ENCODE data around the gene USF1. TPM values are rescaled to one million over a fixed set of nuclear protein-coding genes. Genes with fewer than 3 reads are reported as not detected.
A peak's percentile ranks its signal among the peaks of the same experiment; 100 is the strongest.
"Not testable (repeated sequence)": the region's sequence is repeated elsewhere in the genome, so short reads cannot be mapped to it uniquely, and the experiment has no call there.

Gene USF1
- total RNA-seq, 2 experiments from 2014 or later, result 75.4 to 90.1 TPM

- Mint-ChIP-seq H3K4me3 (no peak overlapping the region), H3K27ac (peak overlapping the region; percentile 22), H3K4me1 (peaks cover 36% of the 10 kb centered on the region), H3K9me3 (ENCODE audit: low read depth) (no peaks in the 10 kb centered on the region), H3K36me3 (peaks cover 14% of the 10 kb centered on the region), H3K27me3 (no peaks in the 10 kb centered on the region)
- DNase-seq, result no peak
- no peak for ATAC-seq
- CTCF ChIA-PET, result interaction anchor here (1.2 to 8.2 kb wide), 6 partner anchors 14 to 81 kb away, joined by 3 to 154 read pairs (median 8); partner anchors contain the start of genes KLHDC9, UFC1 and USF1
Observed at GRCh38 chr1:161072751-161073449, 27.1 kb upstream of the USF1 start.

- Mint-ChIP-seq H3K27ac (peak overlapping the region; percentile 50), H3K4me3 (no peak overlapping the region), H3K36me3 (peaks cover 22% of the 10 kb centered on the region), H3K27me3 (no peaks in the 10 kb centered on the region), H3K4me1 (peaks cover 45% of the 10 kb centered on the region), H3K9me3 (ENCODE audit: low read depth) (no peaks in the 10 kb centered on the region)
- CTCF ChIA-PET, result interaction anchor here (0.8 to 8.2 kb wide), 14 partner anchors 8 to 82 kb away, joined by 3 to 154 read pairs (median 6); partner anchors contain the start of genes KLHDC9, TSTD1, UFC1 and USF1
- ATAC-seq, result no peak
- DNase-seq, result peak; percentile 72
Observed at GRCh38 chr1:161071886-161072371, 26.2 kb upstream of the USF1 start.

GRCh38 chr1:161070761-161071160 is 25.0 kb upstream of the USF1 start:
- peaks cover 54% of the 10 kb centered on the region for H3K4me1 Mint-ChIP-seq
- DNase-seq (no peak), ATAC-seq (no peak)
- H3K27ac Mint-ChIP-seq, result peak overlapping the region; percentile 100
- CTCF ChIA-PET, result interaction anchor here (0.7 to 8.2 kb wide), 15 partner anchors 11 to 233 kb away, joined by 3 to 154 read pairs (median 6); partner anchors contain the start of genes F11R, KLHDC9, TSTD1 and USF1
- no peak overlapping the region for H3K4me3 Mint-ChIP-seq
- no peaks in the 10 kb centered on the region for H3K27me3 Mint-ChIP-seq
- H3K9me3 Mint-ChIP-seq (ENCODE audit: low read depth), result no peaks in the 10 kb centered on the region
- peaks cover 29% of the 10 kb centered on the region for H3K36me3 Mint-ChIP-seq

- Mint-ChIP-seq H3K4me1 (peaks cover 59% of the 10 kb centered on the region), H3K4me3 (peak within 1 kb of the TSS; percentile 99), H3K27me3 (no peaks in the 10 kb centered on the region), H3K9me3 (ENCODE audit: low read depth) (no peaks in the 10 kb centered on the region), H3K36me3 (peaks cover 29% of the 10 kb centered on the region), H3K27ac (peak within 1 kb of the TSS; percentile 100)
- CTCF ChIA-PET, result interaction anchor here (0.8 to 8.2 kb wide), 11 partner anchors 13 to 232 kb away, joined by 3 to 154 read pairs (median 5); partner anchors contain the start of genes F11R, KLHDC9, TSTD1 and USF1
- DNase-seq, result peak; percentile 98
- peak; percentile 79 for ATAC-seq
Observed at GRCh38 chr1:161069731-161070270, 24.0 kb upstream of the USF1 start, which contains the start of gene ARHGAP30. TSS of gene ARHGAP30 (minus strand) at chr1:161069891. CDS start at chr1:161069624, 267 bp downstream.

- H3K27ac Mint-ChIP-seq, result peak overlapping the region; percentile 100
- no peaks in the 10 kb centered on the region for H3K27me3 Mint-ChIP-seq
- peaks cover 34% of the 10 kb centered on the region for H3K36me3 Mint-ChIP-seq
- DNase-seq (peak; percentile 63), ATAC-seq (peak; percentile 1)
- peaks cover 64% of the 10 kb centered on the region for H3K4me1 Mint-ChIP-seq
- H3K4me3 Mint-ChIP-seq, result peak overlapping the region; percentile 99
- CTCF ChIA-PET, result interaction anchor here (0.8 to 8.2 kb wide), 13 partner anchors 14 to 88 kb away, joined by 3 to 154 read pairs (median 4); partner anchors contain the start of genes F11R, KLHDC9, NECTIN4 and TSTD1
- no peaks in the 10 kb centered on the region for H3K9me3 Mint-ChIP-seq (ENCODE audit: low read depth)
Observed at GRCh38 chr1:161069241-161069640, 23.5 kb upstream of the USF1 start.

- peaks cover 40% of the 10 kb centered on the region for H3K36me3 Mint-ChIP-seq
- CTCF ChIA-PET, result interaction anchor here (0.7 to 8.2 kb wide), 11 partner anchors 9 to 78 kb away, joined by 3 to 154 read pairs (median 4); partner anchors contain the start of genes KLHDC9, NECTIN4, TSTD1 and USF1
- peak; percentile 73 for ATAC-seq
- peaks cover 68% of the 10 kb centered on the region for H3K4me1 Mint-ChIP-seq
- H3K9me3 Mint-ChIP-seq (ENCODE audit: low read depth), result no peaks in the 10 kb centered on the region
- H3K4me3 Mint-ChIP-seq, result peak overlapping the region; percentile 99
- peak; percentile 93 for DNase-seq
- no peaks in the 10 kb centered on the region for H3K27me3 Mint-ChIP-seq
- peak overlapping the region; percentile 100 for H3K27ac Mint-ChIP-seq
Observed at GRCh38 chr1:161068306-161069234, 22.8 kb upstream of the USF1 start.

GRCh38 chr1:161066694-161067093 is 20.9 kb upstream of the USF1 start:
- Mint-ChIP-seq H3K27me3 (no peaks in the 10 kb centered on the region), H3K4me3 (peak overlapping the region; percentile 99), H3K9me3 (ENCODE audit: low read depth) (no peaks in the 10 kb centered on the region), H3K36me3 (peaks cover 50% of the 10 kb centered on the region), H3K4me1 (peaks cover 64% of the 10 kb centered on the region), H3K27ac (peak overlapping the region; percentile 100)
- DNase-seq (no peak), ATAC-seq (no peak)
- CTCF ChIA-PET, result interaction anchor here (0.7 to 8.2 kb wide), 8 partner anchors 21 to 158 kb away, joined by 3 to 154 read pairs (median 4); partner anchors contain the start of genes KLHDC9 and USF1

GRCh38 chr1:161065681-161066080 is 19.9 kb upstream of the USF1 start:
- not testable (repeated sequence) for H3K27me3 Mint-ChIP-seq; H3K9me3 Mint-ChIP-seq (ENCODE audit: low read depth); H3K4me3 Mint-ChIP-seq; ATAC-seq; DNase-seq
- Mint-ChIP-seq H3K4me1 (peaks cover 63% of the 10 kb centered on the region), H3K36me3 (peaks cover 56% of the 10 kb centered on the region), H3K27ac (peak overlapping the region; percentile 54)
- CTCF ChIA-PET, result interaction anchor here (0.7 to 1.5 kb wide), 5 partner anchors 19 to 159 kb away, joined by 3 to 4 read pairs (median 3); no protein-coding TSS in a partner anchor

GRCh38 chr1:161063936-161064335 is 18.2 kb upstream of the USF1 start:
- CTCF ChIA-PET, result interaction anchor here (0.7 to 1.5 kb wide), 3 partner anchors 12 to 67 kb away, joined by 3 to 7 read pairs (median 5); partner anchors contain the start of gene USF1
- H3K36me3 Mint-ChIP-seq, result peaks cover 62% of the 10 kb centered on the region
- H3K9me3 Mint-ChIP-seq (ENCODE audit: low read depth); DNase-seq; ATAC-seq; H3K27me3 Mint-ChIP-seq: not testable (repeated sequence)
- peak overlapping the region; percentile 64 for H3K4me3 Mint-ChIP-seq
- H3K27ac Mint-ChIP-seq, result peak overlapping the region; percentile 80
- peaks cover 64% of the 10 kb centered on the region for H3K4me1 Mint-ChIP-seq

- no peak overlapping the region for H3K4me3 Mint-ChIP-seq
- H3K36me3 Mint-ChIP-seq, result peaks cover 53% of the 10 kb centered on the region
- no peak for DNase-seq
- no peak for ATAC-seq
- CTCF ChIA-PET, result interaction anchor here (0.9 to 2.0 kb wide), 4 partner anchors 15 to 40 kb away, joined by 3 to 8 read pairs (median 3); partner anchors contain the start of genes F11R and USF1
- H3K4me1 Mint-ChIP-seq, result peaks cover 53% of the 10 kb centered on the region
- no peaks in the 10 kb centered on the region for H3K27me3 Mint-ChIP-seq
- H3K27ac Mint-ChIP-seq, result peak overlapping the region; percentile 36
- no peaks in the 10 kb centered on the region for H3K9me3 Mint-ChIP-seq (ENCODE audit: low read depth)
Observed at GRCh38 chr1:161061419-161061818, 15.6 kb upstream of the USF1 start.

GRCh38 chr1:161059293-161059692 is 13.5 kb upstream of the USF1 start:
- Mint-ChIP-seq H3K36me3 (peaks cover 60% of the 10 kb centered on the region), H3K4me1 (peaks cover 42% of the 10 kb centered on the region), H3K27ac (peak overlapping the region; percentile 36), H3K27me3 (no peaks in the 10 kb centered on the region), H3K4me3 (no peak overlapping the region), H3K9me3 (ENCODE audit: low read depth) (no peaks in the 10 kb centered on the region)
- CTCF ChIA-PET, result interaction anchor here (1.1 to 1.7 kb wide), 3 partner anchors 9 to 72 kb away, joined by 4 to 6 read pairs (median 4); no protein-coding TSS in a partner anchor
- DNase-seq, result no peak
- ATAC-seq, result no peak

GRCh38 chr1:161054805-161055204 is 9.0 kb upstream of the USF1 start:
- Mint-ChIP-seq H3K4me3 (no peak overlapping the region), H3K9me3 (ENCODE audit: low read depth) (no peaks in the 10 kb centered on the region), H3K27ac (no peak overlapping the region), H3K36me3 (peaks cover 72% of the 10 kb centered on the region), H3K27me3 (no peaks in the 10 kb centered on the region), H3K4me1 (peaks cover 35% of the 10 kb centered on the region)
- ATAC-seq (no peak), DNase-seq (no peak)
- CTCF ChIA-PET, result interaction anchor here (1.1 to 1.7 kb wide), 2 partner anchors 9 to 17 kb away, joined by 3 to 6 read pairs; partner anchors contain the start of gene USF1

All from activated CD8-positive, alpha-beta memory T cell treated with anti-CD3 and anti-CD28 coated beads, Interleukin-2, amount 10 ng/mL, durations not matched to agents 7 days and 5 days (primary cell).